ENCODE measurements around the gene RNF38. TPM values are rescaled to one million over a fixed set of nuclear protein-coding genes. Genes with fewer than 3 reads are reported as not detected.

The RNF38 gene
- total and polyA plus RNA-seq, 7 donors, result 7.6 to 36.9 (median 18.7) TPM

- no peak overlapping the region for H3K4me3 ChIP-seq
- H3K4me1 ChIP-seq, result no peaks in the 10 kb centered on the region
- no peak overlapping the region for H3K27ac ChIP-seq
- no peaks in the 10 kb centered on the region for H3K27me3 ChIP-seq (ENCODE audit: insufficient read depth in 3 of 3, low read length in 2 of 3)
- WGBS, 3 donors, result 86 to 91% (median 90%) methylated on average over 7 of the region's 7 CpGs
- H3K36me3 ChIP-seq (ENCODE audit: insufficient read depth in 1 of 2, low read depth in 1 of 2), result no peaks in the 10 kb centered on the region
- intact Hi-C loops (cut with DNase I), result loop anchor here in 1 of 2 donors (10.0 kb wide), 1 partner anchor 658 kb away; no protein-coding TSS in a partner anchor
- H3K9me3 ChIP-seq, result no peaks in the 10 kb centered on the region
- no peak for TF ChIP-seq CTCF (IDR thresholded peaks at IDR 0.05)
- ATAC-seq (no peak), DNase-seq (no peak)
Observed at GRCh38 chr9:36293171-36293570, 106.9 kb downstream of the RNF38 start.

GRCh38 chr9:36292641-36293040, 107.4 kb downstream of the RNF38 start:
- DNase-seq (no peak), ATAC-seq (no peak)
- H3K36me3 ChIP-seq (ENCODE audit: insufficient read depth in 1 of 2, low read depth in 1 of 2), result no peaks in the 10 kb centered on the region
- TF ChIP-seq CTCF (IDR thresholded peaks at IDR 0.05), result no peak
- intact Hi-C loops (cut with DNase I), result loop anchor here in 1 of 2 donors (10.0 kb wide), 1 partner anchor 658 kb away; no protein-coding TSS in a partner anchor
- 82 to 89% (median 87%) methylated on average over 12 of the region's 12 CpGs for WGBS, 3 donors
- no peaks in the 10 kb centered on the region for H3K27me3 ChIP-seq (ENCODE audit: insufficient read depth in 3 of 3, low read length in 2 of 3)
- H3K27ac ChIP-seq, result no peak overlapping the region
- no peak overlapping the region for H3K4me3 ChIP-seq
- no peaks in the 10 kb centered on the region for H3K9me3 ChIP-seq
- H3K4me1 ChIP-seq, result no peaks in the 10 kb centered on the region

- DNase-seq (no peak), ATAC-seq (no peak)
- no peak overlapping the region for H3K27ac ChIP-seq
- intact Hi-C loops (cut with DNase I), result loop anchor here in 1 of 2 donors (10.0 kb wide), 1 partner anchor 656 kb away; no protein-coding TSS in a partner anchor
- no peaks in the 10 kb centered on the region for H3K36me3 ChIP-seq (ENCODE audit: insufficient read depth in 1 of 2, low read depth in 1 of 2)
- WGBS, 3 donors, result 89 to 92% (median 91%) methylated on average over 3 of the region's 3 CpGs
- H3K4me1 ChIP-seq, result no peaks in the 10 kb centered on the region
- no peak for TF ChIP-seq CTCF (IDR thresholded peaks at IDR 0.05)
- H3K4me3 ChIP-seq, result no peak overlapping the region
- no peaks in the 10 kb centered on the region for H3K9me3 ChIP-seq
- no peaks in the 10 kb centered on the region for H3K27me3 ChIP-seq (ENCODE audit: insufficient read depth in 3 of 3, low read length in 2 of 3)
Observed at GRCh38 chr9:36290996-36291395, 109.1 kb downstream of the RNF38 start.

- Histone ChIP-seq H3K9me3 (no peaks in the 10 kb centered on the region), H3K36me3 (ENCODE audit: insufficient read depth in 1 of 2, low read depth in 1 of 2) (no peaks in the 10 kb centered on the region), H3K4me1 (no peaks in the 10 kb centered on the region), H3K27me3 (ENCODE audit: insufficient read depth in 3 of 3, low read length in 2 of 3) (no peaks in the 10 kb centered on the region), H3K4me3 (no peak overlapping the region), H3K27ac (no peak overlapping the region)
- 88 to 92% (median 90%) methylated on average over 3 of the region's 3 CpGs for WGBS, 3 donors
- DNase-seq, result no peak
- intact Hi-C loops (cut with DNase I), result loop anchor here in 1 of 2 donors (10.0 kb wide), 1 partner anchor 655 kb away; no protein-coding TSS in a partner anchor
- no peak for ATAC-seq
- TF ChIP-seq CTCF (IDR thresholded peaks at IDR 0.05), result no peak
Observed at GRCh38 chr9:36289836-36290435, 110.1 kb downstream of the RNF38 start.

GRCh38 chr9:36288070-36288469, 112.0 kb downstream of the RNF38 start:
- Histone ChIP-seq H3K27me3 (ENCODE audit: insufficient read depth in 3 of 3, low read length in 2 of 3) (no peaks in the 10 kb centered on the region), H3K9me3 (no peaks in the 10 kb centered on the region), H3K4me1 (no peaks in the 10 kb centered on the region), H3K27ac (no peak overlapping the region), H3K4me3 (no peak overlapping the region), H3K36me3 (ENCODE audit: insufficient read depth in 1 of 2, low read depth in 1 of 2) (no peaks in the 10 kb centered on the region)
- intact Hi-C loops (cut with DNase I), result no loop called here
- ATAC-seq (no peak), DNase-seq (no peak)
- WGBS, 3 donors, result 91 to 96% (median 95%) methylated on average over 3 of the region's 3 CpGs
- TF ChIP-seq CTCF (IDR thresholded peaks at IDR 0.05), result no peak

Measured in psoas muscle (tissue), 8 donors.